ENCODE data around the gene SAMD13.

DNA sequence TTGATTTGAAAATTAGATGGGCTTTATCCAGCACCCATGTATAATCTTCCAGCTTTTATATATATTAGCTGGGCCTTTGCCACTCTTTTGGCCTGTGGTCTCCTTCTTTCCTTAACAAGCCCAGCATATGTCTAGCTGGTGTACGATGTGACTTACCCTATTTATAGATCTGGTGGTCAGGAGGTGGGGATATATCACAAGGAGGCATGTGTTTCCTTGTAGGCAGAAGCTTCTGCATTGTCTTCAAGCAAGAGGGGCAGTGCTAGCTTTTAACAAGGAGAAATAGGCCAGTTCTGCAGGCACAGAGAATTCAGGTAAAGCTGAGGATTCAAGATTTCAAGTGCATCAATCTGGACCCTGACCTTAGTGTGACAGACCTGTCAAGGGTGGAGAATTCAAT, 58.8 kb downstream of the SAMD13 start:
- TF ChIP-seq POLR2AphosphoS5 (IDR thresholded peaks at IDR 0.05) = no peak
- TF ChIP-seq, protein P1, sequence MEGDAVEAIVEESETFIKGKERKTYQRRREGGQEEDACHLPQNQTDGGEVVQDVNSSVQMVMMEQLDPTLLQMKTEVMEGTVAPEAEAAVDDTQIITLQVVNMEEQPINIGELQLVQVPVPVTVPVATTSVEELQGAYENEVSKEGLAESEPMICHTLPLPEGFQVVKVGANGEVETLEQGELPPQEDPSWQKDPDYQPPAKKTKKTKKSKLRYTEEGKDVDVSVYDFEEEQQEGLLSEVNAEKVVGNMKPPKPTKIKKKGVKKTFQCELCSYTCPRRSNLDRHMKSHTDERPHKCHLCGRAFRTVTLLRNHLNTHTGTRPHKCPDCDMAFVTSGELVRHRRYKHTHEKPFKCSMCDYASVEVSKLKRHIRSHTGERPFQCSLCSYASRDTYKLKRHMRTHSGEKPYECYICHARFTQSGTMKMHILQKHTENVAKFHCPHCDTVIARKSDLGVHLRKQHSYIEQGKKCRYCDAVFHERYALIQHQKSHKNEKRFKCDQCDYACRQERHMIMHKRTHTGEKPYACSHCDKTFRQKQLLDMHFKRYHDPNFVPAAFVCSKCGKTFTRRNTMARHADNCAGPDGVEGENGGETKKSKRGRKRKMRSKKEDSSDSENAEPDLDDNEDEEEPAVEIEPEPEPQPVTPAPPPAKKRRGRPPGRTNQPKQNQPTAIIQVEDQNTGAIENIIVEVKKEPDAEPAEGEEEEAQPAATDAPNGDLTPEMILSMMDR (IDR thresholded peaks at IDR 0.05) = no peak

Data from sigmoid colon (tissue), 4 donors.